Adrenal gland (tissue), 12 donors: ENCODE results near the gene NIPBL. TPM values are rescaled to one million over a fixed set of nuclear protein-coding genes. Genes with fewer than 3 reads are reported as not detected.
A peak's percentile ranks its signal among the peaks of the same experiment; 100 is the strongest.

ENCODE experiments used
- DNase-seq, 7 donors: peaks; one replicate each; pipeline ENCODE4 v3.0.0-alpha.2; 2019 to 2020
- H3K27ac ChIP-seq, 5 donors: fragments of 200-600 bp; sonication (generic) in 4 of 5; 1 replicate in 3 of 5; 2 replicates in 2 of 5; pipeline versions ENCODE4 v1.5.1 to v1.8.0; 2016 to 2020; ENCODE audit warnings: mild to moderate bottlenecking in 1 of 5
- H3K27me3 ChIP-seq: fragments of 200-600 bp; 2 replicates; pipeline ENCODE4 v1.8.0; 2021
- H3K36me3 ChIP-seq, 2 donors: fragments of 200-600 bp; replicated peaks in 1 of 2; 1 replicate in 1 of 2; 2 replicates in 1 of 2; pipeline versions ENCODE4 v1.5.1 to v1.8.0; 2018 to 2022
- H3K4me1 ChIP-seq, 2 donors: fragments of 200-600 bp; replicated peaks in 1 of 2; 1 replicate in 1 of 2; 2 replicates in 1 of 2; pipeline versions ENCODE4 v1.5.1 to v1.8.0; 2018 to 2021
- H3K4me3 ChIP-seq, 4 donors: fragments of 200-600 bp; sonication (generic) in 3 of 4; one replicate each; pipeline ENCODE4 v1.5.1; 2016 to 2018
- H3K9me3 ChIP-seq, 3 donors: fragments of 200-600 bp; sonication (generic) in 1 of 3; replicated peaks in 1 of 3; 1 replicate in 2 of 3; 2 replicates in 1 of 3; pipeline versions ENCODE4 v1.5.1 to v1.8.0; 2016 to 2021
- POLR2A ChIP-seq, 2 donors: fragments of 450-650 bp; IDR thresholded peaks; one replicate each; pipeline ENCODE4 v1.6.1; 2017; ENCODE audit warnings: antibody characterized with exemption in 2 of 2, mild to moderate bottlenecking in 2 of 2, moderate library complexity in 1 of 2
- WGBS, 4 donors: extraction: QIAGEN DNeasy Blood & Tissue Kit in 2 of 4; methylation state at CpG; one replicate each; pipeline versions ENCODE4 v1.1.5 to v1.1.7; 2013 to 2017; 5-methylcytosine and 5-hydroxymethylcytosine counted together
- intact Hi-C, 2 donors: fragments of 100-400 bp; cut with DNase I; formaldehyde crosslinking; loops; one replicate each; pipeline versions ENCODE4 v1.14.1 to v1.15.0; 2022 to 2023
- polyA plus RNA-seq, 3 donors: library from polyadenylated mRNA; stranded (reverse); fragments of 200-250 nt in 2 of 3; fragments of 350-450 nt in 1 of 3; fragmentation: Illumina TruSeq in 1 of 3; extraction: RNeasy Lipid Tissue Mini Kit (QIAGEN cat#74804) in 1 of 3; gene quantifications; one replicate each; pipeline ENCODE4 v1.2.3, GENCODE V29; 2013 to 2014
- total RNA-seq, 9 donors: library from RNA; depleted of rRNA in 4 of 9; stranded (reverse); fragments of >200 nt in 4 of 9; fragments of 120-200 nt in 1 of 9; fragmentation: NEBNext Ultra II Directional in 1 of 9; extraction: Animal tissue kit (Norgen Biotek cat#: 25700) in 1 of 9; gene quantifications; one replicate each; pipeline versions ENCODE4 v1.1.0 to v1.2.4, GENCODE V29; 2013 to 2023
- TF ChIP-seq, protein P1 (sequence below), 6 experiments: fragments of 450-650 bp in 4 of 6; fragments of 200-600 bp in 2 of 6; sonication (generic) in 1 of 6; IDR thresholded peaks; 1 replicate in 5 of 6; 2 replicates in 1 of 6; pipeline versions ENCODE4 v1.5.1 to v1.8.0; 2016 to 2021; ENCODE audit warnings: antibody characterized with exemption in 6 of 6, mild to moderate bottlenecking in 2 of 6, moderate library complexity in 1 of 6
- donor health status: healthy with polysubstance abuse.
- donor health status: Bipolar disorder and iron deficiency.
- donor health status: DM: yes; HTN: yes; CAD: no.
- donor health status: DM: no; HTN: no; CAD: no.
- donor health status: DM: no; HTN: no; CAD: no.
- donor health status: DM: yes; HTN: yes; CAD: no.

NIPBL gene
- total and polyA plus RNA-seq, 12 donors, result 15.7 to 54.5 (median 41.9) TPM

DNA sequence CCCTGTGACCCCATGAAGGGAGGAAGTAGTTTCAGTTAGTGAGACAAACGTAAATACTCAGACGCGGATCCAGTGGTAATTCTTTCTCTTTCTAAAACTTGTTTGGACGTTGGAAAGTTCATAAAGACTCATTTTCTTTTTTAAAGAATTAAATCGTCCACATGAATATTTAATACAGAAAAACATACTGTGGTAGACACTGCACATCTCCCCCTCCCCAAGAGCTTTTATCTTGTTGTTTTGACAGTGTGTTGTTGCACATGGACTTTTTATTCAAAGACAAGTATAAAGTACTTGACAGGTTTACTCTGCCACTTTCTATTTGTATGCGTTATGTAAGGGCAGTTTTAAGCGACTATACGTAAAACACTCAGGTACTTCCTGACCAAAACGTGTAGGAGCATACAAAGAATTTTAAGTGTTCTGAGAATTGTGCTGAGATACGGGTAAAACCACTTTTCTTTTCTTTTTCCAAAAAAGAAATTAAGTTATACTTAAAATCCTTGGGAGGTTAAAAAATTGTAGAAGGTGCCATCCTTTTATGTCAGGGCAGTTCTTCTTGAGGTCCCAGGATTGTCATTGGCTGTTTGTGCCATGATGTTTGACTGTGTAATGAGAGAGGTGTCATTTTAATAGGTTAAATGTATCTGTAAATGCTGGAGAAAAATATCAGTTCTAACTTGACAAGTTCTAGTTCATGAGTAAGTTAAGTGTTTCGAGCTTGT is 1.3 kb downstream of the NIPBL start:
- peak in 1 of 7 donors; percentile 9 for DNase-seq
- TF ChIP-seq, protein P1, sequence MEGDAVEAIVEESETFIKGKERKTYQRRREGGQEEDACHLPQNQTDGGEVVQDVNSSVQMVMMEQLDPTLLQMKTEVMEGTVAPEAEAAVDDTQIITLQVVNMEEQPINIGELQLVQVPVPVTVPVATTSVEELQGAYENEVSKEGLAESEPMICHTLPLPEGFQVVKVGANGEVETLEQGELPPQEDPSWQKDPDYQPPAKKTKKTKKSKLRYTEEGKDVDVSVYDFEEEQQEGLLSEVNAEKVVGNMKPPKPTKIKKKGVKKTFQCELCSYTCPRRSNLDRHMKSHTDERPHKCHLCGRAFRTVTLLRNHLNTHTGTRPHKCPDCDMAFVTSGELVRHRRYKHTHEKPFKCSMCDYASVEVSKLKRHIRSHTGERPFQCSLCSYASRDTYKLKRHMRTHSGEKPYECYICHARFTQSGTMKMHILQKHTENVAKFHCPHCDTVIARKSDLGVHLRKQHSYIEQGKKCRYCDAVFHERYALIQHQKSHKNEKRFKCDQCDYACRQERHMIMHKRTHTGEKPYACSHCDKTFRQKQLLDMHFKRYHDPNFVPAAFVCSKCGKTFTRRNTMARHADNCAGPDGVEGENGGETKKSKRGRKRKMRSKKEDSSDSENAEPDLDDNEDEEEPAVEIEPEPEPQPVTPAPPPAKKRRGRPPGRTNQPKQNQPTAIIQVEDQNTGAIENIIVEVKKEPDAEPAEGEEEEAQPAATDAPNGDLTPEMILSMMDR (IDR thresholded peaks at IDR 0.05), result no peak
- TF ChIP-seq POLR2A (IDR thresholded peaks at IDR 0.05), result no peak
- intact Hi-C loops, result loop anchor here (5.0 to 10.0 kb wide), 3 partner anchors 67 to 136 kb away; no protein-coding TSS in a partner anchor
- Histone ChIP-seq H3K4me1 (peaks cover 24 to 64% of the 10 kb centered on the region in 2 donors), H3K27ac (peak overlapping the region; percentile 91 to 99 (median 97)), H3K4me3 (peak overlapping the region; percentile 58 to 81 (median 62)), H3K36me3 (no peaks in the 10 kb centered on the region), H3K9me3 (no peaks in the 10 kb centered on the region), H3K27me3 (no peaks in the 10 kb centered on the region)
- 0 to 2% (median 0%) methylated on average over 11 of the region's 11 CpGs for WGBS, 4 donors

GRCh38 chr5:36878392-36879082 is 2.0 kb downstream of the NIPBL start:
- 0 to 2% (median 1%) methylated on average over 16 of the region's 16 CpGs for WGBS, 4 donors
- intact Hi-C loops, result loop anchor here (5.0 to 10.0 kb wide), 3 partner anchors 66 to 136 kb away; no protein-coding TSS in a partner anchor
- H3K27ac ChIP-seq, result peak overlapping the region in 4 of 5 donors; percentile 33 to 99 (median 94)
- no peak for TF ChIP-seq POLR2A (IDR thresholded peaks at IDR 0.05)
- TF ChIP-seq, protein P1 (IDR thresholded peaks at IDR 0.05), result no peak
- peak overlapping the region in 3 of 4 donors; percentile 60 to 81 (median 63) for H3K4me3 ChIP-seq
- H3K4me1 ChIP-seq, result peaks cover 24 to 68% of the 10 kb centered on the region in 2 donors
- no peaks in the 10 kb centered on the region for H3K36me3 ChIP-seq
- no peaks in the 10 kb centered on the region for H3K27me3 ChIP-seq
- no peaks in the 10 kb centered on the region for H3K9me3 ChIP-seq
- peak in 3 of 7 donors; percentile 39 to 44 (median 39) for DNase-seq

DNA sequence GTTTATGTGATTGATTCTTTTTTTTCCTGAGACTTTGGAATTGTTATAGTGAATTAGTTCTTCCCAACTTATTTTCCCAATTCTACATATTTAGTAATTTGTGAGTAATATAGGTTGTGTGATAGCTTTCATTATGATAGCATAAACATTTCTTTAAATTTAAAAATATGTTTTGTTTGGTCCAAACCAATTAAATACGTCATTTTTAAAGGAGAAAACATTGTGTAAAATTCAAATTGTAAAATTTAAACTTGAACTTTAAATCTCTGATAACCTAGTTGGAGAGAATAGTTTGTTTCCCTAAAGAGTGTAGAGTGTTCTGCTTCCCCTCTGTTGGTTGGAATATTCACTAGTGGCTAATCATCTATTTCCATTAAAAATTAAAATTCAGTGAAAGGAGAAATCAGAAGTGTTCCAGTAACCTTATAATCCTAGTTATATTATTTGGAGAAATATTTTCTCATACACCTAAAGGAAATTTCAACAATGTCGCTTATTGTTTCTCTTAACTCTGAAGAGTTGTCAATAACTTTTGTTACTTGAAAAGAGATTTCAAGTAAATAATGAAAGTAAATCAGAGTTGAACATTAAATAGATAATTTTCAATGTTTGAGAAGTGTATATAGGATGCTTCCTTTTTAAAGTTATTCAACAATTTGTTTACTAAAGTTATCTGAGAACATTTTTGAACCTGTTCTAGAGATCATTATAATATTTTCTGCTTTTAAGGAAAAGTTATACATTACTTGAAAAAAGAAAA is 2.9 kb downstream of the NIPBL start:
- intact Hi-C loops, result loop anchor here (5.0 to 10.0 kb wide), 3 partner anchors 65 to 137 kb away; no protein-coding TSS in a partner anchor
- H3K36me3 ChIP-seq, result no peaks in the 10 kb centered on the region
- TF ChIP-seq POLR2A (IDR thresholded peaks at IDR 0.05), result no peak
- TF ChIP-seq, protein P1 (IDR thresholded peaks at IDR 0.05), result no peak
- 31 to 44% (median 38%) methylated on average over 2 of the region's 2 CpGs for WGBS, 4 donors
- no peaks in the 10 kb centered on the region for H3K27me3 ChIP-seq
- no peak for DNase-seq
- peak overlapping the region in 1 of 5 donors; percentile 91 for H3K27ac ChIP-seq
- no peaks in the 10 kb centered on the region for H3K9me3 ChIP-seq
- peaks cover 20 to 69% of the 10 kb centered on the region in 2 donors for H3K4me1 ChIP-seq
- H3K4me3 ChIP-seq, result peak overlapping the region in 1 of 4 donors; percentile 60
